Stimulated activated CD4-positive, alpha-beta T cell treated with anti-CD3 and anti-CD28 coated beads, Interleukin-1b, Interleukin-23, amount 100 ng/mL, for 1 hour (primary cell): Measurements from ENCODE around the gene TNFAIP2.

Experiments
- DNase-seq, 2 donors: peaks; one replicate each; pipeline ENCODE4 v3.0.0-alpha.2; 2020; ENCODE audit warnings: low read depth in 2 of 2

TNFAIP2 gene

GRCh38 chr14:103121846-103122584 is 1.2 kb upstream of the TNFAIP2 start:
- no peak for DNase-seq

DNA sequence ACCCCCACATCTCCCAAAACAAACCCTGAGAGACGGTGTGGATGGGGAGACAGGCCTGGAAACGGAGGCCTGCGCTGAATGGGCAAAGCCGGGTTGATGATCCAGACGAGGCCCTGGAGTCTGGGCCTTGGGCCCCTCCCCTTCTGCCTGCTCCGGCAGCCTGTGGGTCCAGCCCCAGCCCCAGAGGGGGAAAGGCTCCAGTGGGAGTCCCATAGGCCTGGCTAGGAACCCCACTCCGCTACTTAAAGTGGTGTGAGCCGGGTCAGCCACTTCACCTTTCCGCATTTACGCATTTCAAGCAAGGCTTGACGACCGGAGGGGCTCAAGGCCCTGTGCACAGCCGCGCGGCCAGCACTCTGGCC is 695 bp upstream of the TNFAIP2 start:
- DNase-seq, result no peak

DNA sequence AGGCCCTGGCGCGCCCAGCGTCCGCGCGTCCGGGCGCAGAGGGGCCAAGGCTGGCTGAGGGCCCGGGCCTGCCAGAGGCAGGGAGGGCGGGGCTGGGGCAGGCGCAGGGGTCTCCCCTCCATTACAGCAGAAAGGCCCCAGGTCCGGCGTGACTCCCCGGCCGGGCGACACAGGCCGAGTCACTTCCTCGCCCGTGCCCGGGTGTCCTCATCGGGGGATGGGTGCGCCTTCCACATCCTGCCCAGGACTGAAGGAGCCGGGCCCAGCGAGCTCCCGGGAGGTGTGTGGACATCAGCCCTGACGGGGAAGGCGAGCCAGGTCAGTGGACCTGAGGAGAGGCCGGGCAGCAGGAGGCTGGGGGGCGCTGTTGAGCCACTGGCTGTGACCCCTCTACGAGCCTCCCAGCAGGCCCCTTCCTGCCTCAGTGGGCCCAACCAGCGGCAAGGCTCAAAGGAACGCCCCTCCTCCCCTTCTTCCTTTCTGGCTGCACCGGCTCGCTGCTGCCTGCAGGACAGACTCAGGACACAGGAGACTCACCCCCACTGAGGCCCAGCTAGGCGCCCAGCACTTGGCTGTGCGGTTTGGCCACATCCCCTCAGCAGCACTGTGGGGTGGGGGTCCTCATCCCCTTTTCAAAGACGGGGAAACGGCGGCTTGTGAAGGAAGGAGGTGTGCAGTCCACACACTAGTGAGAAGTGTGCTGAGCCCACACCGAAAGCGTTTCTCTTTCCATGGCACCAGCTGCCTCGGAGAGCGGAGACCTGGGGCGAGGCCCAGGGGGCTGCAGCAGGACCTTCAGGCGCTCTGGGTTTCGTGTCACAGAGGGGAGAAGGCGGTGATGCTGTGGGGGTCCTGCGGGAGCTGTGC is 606 bp downstream of the TNFAIP2 start:
- no peak for DNase-seq

DNA sequence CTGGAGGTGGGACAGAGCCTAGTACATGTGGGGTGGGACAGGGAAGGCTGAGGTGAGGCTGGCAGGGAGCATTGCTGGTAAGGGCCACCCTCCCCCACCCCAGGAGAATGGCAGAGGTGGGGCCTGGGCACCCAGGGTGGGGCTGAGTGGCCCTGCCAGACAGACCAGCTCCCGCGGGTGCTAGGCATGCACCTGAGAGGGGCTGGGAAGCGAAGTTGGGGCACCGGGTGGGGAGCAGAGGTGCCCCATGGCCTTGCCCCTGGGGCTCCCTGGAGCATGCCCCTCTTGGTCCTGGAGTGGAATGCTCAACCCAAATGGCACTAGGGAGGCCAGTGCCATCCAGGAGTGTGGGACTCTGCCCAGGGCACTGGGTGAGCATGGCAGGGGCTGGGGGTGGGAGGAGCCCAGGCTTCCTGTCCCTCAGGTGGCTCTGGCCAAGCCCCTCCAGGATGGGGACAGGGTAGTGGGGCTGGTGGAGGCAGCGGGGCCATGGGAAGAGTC is 1.3 kb downstream of the TNFAIP2 start:
- no peak for DNase-seq

DNA sequence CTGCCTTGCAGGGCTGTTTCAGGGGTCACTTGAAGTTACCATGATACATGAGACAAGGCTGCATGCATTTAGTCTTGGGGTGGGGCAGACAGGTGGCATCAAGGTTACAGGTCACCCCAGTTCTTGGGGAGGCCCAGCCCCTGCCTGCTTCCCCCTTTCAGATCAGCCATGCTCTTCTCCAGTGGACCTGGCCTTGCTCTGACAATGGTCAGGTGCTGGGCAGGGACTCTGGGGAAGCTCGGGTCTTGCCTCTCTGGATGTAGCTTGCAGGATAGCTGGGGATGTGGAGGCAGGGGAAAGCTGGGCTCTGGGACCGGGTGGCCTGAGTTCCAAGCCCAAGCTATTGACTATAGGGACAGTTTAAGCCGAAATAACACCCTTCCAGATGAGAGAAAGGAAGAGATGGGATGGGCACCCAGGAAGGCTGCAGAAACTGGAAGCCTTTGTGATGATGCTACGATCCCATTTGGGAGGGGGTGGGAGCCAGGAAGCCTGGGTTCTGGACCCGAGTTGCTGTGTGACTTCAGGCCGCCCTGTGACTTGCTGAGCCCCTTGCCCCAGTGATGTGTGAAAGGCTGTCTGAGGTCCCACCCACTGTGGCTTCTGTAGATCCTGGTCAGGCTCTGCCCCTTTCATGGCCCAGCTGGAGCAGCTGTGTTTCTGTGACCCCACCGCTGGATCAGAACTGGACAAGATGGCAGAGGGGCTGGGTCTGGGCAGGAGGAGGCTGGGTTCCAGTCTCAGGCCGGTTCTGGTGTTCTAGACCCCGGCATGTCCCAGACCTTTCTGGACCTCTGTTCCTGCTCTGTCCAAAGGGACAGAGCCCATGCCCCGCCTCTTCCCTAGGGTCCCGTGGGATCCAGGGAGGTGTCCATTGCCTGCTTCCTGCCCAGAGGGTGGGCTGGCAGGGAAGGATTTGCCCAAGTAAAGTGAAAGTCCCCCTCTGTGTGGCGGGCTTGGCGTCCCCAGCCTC is 2.1 kb downstream of the TNFAIP2 start:
- DNase-seq, result no peak

- DNase-seq, result no peak
These were observed 3.0 kb downstream of the TNFAIP2 start for GRCh38 chr14:103126088-103126872.

- DNase-seq, result no peak
These were observed 3.6 kb downstream of the TNFAIP2 start for GRCh38 chr14:103126873-103127304.

DNA sequence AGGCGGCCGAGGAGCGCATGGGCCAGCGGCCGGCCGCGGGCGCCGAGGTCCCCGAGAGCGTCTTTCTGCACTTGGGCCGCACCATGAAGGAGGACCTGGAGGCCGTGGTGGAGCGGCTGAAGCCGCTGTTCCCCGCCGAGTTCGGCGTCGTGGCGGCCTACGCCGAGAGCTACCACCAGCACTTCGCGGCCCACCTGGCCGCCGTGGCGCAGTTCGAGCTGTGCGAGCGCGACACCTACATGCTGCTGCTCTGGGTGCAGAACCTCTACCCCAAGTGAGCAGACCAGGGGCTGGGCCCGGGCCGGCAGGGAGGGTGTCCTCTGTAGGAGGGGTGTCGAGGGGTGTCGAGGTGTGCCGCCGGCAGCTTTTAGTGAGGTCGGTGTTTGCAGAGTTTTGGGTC is 4.1 kb downstream of the TNFAIP2 start:
- no peak for DNase-seq

DNA sequence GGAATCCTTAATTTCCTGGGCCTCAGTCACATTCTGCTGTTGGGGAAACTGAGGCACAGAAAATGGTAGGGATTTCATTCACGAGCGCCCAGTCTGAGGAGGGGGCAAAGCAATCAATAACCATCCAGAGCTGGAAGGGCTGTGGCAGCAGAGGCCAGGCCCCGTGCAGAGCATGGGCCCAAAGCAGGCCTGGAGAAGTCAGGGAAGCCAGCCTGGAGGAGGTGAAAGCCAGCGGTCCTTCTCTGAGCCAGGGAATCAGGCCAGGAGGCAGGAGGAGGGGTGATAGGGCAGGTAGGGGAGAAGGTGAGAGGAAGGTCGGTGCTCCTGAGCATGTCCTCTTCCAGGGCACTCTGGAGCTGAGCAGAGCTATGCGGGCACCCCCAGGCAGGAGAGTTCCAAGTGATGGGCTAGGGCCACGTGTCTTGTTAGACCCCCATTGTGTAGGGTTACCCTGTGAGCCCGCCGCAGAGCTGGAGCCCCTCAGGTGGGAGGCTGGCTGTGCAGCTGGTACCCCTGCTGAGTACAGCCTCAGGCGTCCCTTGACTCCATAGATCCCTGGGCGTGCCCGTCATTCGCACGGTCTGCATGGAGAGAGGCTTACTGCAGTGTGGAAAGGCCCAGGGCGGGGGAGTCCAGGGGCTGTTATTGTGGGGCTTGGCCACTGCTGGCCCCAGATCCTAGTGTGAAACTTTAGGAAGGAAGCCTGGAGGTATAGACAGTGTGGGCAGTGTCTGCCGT is 4.8 kb downstream of the TNFAIP2 start:
- DNase-seq, result no peak

- DNase-seq, result no peak
These were observed 5.5 kb downstream of the TNFAIP2 start for GRCh38 chr14:103128631-103129300.

DNA sequence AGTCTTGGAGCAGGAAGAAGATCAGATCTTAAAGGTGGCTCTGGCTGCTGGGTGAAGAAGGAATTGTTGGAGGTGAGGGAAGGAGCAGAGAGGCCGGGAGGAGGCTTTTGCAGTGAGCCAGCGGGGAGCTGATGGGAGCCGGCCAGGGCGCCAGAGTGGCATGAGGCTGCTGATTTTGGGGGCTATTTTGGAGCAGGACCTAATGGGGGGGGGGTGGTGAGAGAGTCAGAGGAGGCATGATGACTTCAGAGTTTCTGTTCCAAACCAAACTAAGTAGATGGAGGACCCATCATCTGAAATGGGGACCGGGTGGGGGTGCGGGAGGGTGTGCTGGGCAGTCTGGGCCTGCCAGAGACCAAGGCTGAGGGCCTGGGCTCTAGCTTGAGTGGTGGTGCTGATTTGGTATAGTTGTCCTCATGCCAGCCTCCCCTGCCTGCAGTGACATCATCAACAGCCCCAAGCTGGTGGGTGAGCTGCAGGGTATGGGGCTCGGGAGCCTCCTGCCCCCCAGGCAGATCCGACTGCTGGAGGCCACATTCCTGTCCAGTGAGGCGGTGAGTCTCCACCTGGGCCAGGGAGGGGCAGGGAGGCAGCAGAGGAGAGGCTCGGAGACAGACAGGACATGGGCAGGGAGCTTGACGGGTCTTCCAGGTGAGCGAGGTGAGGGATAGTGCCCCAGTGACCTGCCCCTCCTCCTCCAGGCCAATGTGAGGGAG is 6.2 kb downstream of the TNFAIP2 start:
- no peak for DNase-seq

DNA sequence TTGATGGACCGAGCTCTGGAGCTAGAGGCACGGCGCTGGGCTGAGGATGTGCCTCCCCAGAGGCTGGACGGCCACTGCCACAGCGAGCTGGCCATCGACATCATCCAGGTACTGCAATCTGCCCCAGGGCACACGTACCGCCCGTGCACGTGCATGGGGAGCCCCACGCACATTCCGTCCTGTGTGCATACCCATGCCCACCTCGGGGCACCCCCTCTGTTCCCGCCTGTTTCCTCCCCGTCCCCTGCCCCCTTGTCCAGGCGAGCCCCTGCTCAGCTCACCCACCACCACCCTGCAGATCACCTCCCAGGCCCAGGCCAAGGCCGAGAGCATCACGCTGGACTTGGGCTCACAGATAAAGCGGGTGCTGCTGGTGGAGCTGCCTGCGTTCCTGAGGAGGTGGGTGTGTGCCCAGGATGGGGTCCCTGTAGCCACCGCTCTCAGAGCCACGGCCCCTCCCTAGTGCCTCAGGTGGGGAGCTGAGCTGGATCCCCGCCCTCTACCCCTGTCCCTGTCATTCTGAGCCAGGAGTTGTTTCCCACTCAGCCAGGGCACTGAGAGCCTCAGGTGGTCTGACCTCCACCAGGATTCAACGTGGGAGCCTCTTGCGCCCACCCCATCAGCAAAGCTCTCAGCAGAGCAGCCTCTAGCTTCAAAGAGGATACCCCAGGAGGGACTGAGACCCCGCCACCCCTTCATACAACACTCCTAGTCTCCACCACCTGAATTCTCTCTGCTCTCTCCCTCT is 6.9 kb downstream of the TNFAIP2 start:
- DNase-seq, result no peak

DNA sequence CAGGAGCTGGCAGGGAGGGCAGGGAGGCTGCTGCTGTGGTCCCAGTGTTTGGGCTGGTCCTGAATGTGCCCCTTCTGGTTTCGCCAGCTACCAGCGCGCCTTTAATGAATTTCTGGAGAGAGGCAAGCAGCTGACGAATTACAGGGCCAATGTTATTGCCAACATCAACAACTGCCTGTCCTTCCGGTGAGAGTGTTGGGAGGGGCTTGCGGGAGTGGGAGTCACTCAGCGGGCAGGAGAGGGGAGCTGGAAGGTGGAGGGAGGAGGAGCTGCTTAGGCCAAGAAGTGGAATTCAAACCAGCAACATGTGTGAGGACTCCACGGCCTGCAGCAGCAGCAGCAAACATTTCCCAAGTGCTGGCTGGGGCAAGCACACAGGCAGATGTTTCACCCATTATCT is 7.7 kb downstream of the TNFAIP2 start:
- DNase-seq, result no peak

DNA sequence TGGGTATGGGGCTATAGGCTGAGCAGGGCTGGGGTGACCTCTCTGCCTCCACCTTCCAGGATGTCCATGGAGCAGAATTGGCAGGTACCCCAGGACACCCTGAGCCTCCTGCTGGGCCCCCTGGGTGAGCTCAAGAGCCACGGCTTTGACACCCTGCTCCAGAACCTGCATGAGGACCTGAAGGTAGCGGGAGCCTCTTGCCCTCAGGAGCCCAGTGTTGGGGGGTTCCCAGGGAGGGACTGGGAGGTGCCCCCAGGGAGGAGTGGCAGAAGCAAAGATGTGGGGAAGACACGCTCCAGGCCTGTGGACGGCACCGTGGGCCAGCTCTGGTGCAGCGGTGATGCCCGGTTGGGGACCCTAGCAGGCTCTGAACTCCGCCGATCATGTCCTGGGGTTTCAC is 8.3 kb downstream of the TNFAIP2 start:
- DNase-seq, result no peak

GRCh38 chr14:103132381-103133209 is 9.3 kb downstream of the TNFAIP2 start:
- no peak for DNase-seq

DNA sequence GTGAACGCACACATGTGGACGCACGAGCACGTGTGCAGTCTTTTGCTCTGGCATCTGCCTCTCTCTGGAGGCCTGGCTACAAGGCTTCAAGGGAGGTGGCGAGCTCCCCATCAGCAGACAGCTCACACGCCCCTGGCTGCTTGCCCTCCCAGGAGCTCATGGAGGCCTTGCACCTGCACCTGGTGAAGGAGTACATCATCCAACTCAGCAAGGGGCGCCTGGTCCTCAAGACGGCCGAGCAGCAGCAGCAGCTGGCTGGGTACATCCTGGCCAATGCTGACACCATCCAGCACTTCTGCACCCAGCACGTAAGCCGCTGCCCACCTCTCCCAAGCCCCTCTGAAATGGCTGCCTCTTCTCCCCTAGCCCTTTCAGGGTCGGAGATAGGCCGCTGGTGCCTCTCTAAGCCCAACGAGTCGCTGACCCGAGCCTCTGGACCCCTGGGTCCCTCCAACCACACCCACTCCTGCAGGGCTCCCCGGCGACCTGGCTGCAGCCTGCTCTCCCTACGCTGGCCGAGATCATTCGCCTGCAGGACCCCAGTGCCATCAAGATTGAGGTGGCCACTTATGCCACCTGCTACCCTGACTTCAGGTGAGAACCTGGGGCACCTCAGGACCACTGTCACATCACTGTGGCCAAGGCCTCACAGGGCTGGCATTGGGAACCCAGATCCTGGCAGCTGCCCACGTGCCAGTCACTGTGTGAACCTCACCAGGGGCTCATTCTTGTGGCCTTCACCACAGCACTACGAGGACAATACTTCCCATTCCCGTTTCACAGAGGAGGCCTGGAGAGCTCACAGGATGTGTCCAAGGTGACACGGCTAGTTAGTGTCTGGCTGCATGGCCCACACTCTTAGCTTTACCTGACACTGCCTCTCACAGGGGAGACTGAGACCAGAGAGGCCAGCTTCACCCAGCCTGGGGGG is 10.2 kb downstream of the TNFAIP2 start:
- no peak for DNase-seq
